Erythroblast (primary cell): ENCODE measurements around the gene ARHGAP42.
"Not testable (repeated sequence)": the region's sequence is repeated elsewhere in the genome, so short reads cannot be mapped to it uniquely, and the experiment has no call there.

Experiments used
- DNase-seq, 2 experiments: peaks; one replicate each; lab custom pipeline; 2025; lab: John Stamatoyannopoulos, UW
- GATA1 ChIP-seq: IDR thresholded peaks from 2 replicates; pipeline ENCODE4 v1.6.1; 2011; ENCODE audit warnings: low read depth, mild to moderate bottlenecking, control low read depth, low read length, moderate library complexity
- POLR2A ChIP-seq: IDR thresholded peaks from 2 replicates; pipeline ENCODE4 v1.6.1; 2011; ENCODE audit warnings: mild to moderate bottlenecking, low read length

ARHGAP42 gene

DNA sequence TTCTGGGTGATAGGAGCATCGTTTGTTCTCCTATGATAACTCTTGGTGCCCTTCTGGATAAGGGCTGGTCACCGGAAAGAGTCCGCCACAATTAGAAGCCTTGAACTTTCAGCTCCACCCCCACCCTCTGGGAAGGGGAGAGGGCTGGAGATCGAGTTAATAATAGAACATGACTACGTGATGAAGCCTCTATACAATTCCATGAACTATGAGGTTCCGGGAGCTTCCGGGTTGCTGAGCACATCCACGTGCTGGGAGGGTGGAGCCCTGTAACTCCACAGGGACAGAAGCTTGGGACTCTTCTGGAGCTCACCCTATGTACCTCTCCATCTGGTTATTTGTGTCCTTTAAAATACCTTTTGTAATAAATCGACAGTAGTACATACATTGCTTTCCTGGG is 40.3 kb downstream of the ARHGAP42 start:
- DNase-seq = no peak
- TF ChIP-seq GATA1 = no peak
- TF ChIP-seq POLR2A = no peak

DNA sequence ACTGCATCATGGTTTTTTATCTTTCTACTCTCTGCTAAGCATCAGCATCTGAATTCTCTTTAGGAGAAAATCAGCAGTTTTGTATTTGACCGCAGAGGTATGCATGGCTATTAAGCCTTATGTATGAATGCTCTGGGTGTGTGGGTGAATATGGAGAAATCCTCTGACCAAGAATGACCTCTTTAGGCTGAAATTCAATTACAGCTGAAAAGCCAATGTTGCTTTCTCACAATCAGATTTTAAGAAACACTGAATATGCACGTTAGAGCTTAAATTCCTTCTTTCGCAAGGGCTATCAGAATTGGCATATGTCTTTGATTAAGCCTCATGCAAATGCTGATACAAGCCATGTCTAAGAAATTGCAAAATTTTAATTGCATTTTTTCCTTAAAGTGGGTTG is 43.2 kb downstream of the ARHGAP42 start:
- no peak for TF ChIP-seq GATA1
- no peak for DNase-seq

DNA sequence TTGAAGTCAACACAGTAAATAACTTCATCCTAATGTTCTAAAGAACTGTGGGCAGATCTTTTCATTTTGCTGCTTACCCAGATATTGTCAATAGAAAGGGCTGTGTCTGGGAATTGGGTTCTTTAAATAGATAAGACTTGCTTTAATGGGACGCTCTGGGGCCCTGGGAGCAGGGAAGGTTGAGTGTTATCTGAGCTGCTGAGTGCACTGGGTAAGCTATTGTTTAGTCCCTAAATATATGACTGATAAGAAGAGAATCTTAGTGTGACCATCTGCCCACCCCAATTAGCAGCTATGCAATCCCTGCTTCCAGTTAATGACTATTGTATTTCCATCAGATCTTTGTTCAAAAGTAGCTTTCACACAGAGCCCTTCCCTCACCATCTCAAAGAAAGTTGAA is 44.4 kb downstream of the ARHGAP42 start:
- no peak for DNase-seq
- no peak for TF ChIP-seq POLR2A
- no peak for TF ChIP-seq GATA1

DNA sequence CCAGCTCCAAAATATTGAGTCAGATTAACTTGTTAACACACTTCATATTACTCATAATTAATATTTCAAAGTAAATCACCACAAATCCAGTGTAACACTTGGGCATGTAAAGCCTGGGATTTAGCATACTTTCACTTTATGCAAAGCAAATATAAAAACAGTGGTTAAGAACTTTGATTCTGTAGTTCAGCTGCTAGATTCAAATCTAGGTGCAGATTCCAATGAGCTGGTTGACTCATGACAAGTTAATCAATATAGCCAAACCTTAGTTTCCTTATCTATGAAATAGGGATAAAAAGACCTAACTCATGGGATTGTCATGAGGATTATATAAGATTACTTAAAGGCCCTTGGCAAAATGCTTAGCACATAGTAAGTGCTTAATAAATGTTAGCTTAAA is 45.9 kb downstream of the ARHGAP42 start:
- TF ChIP-seq GATA1 (no peak), POLR2A (no peak)
- no peak for DNase-seq

DNA sequence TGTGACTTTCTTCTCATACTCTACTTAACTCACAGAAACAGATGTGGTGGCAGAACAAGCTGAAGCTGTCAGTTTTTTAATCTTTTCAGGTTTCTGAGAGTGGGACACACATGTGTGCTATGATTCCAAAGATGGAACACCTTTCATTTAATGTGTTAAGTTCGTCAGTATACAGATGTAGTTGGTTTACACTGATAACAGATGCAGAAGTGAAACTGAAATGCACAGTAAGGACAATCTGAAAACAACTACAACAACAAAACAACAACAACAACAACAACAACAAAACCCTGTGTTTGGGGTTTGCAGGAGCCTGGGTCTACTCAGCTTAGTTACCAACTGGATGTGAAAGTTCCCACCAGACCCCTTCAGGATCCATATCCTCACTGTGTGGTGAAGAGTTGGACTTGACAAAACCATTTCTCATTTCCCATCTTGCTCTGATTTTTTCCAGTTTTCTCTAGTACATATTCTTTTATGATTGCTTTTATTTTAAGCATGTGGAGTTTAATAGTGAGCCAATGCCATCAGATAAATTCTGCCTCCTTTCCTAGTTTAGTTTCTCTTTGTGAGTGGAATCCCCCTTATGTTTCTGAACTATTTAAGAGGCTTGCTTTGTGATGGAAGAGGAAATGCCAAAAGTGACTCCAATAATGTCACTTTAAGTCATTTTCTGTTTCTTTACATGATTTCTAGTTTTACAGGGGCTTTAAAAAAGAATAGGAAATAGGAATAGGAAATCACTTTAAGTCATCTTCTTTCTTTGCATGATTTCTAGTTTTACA is 47.8 kb downstream of the ARHGAP42 start:
- TF ChIP-seq GATA1 (no peak), POLR2A (no peak)
- no peak for DNase-seq

DNA sequence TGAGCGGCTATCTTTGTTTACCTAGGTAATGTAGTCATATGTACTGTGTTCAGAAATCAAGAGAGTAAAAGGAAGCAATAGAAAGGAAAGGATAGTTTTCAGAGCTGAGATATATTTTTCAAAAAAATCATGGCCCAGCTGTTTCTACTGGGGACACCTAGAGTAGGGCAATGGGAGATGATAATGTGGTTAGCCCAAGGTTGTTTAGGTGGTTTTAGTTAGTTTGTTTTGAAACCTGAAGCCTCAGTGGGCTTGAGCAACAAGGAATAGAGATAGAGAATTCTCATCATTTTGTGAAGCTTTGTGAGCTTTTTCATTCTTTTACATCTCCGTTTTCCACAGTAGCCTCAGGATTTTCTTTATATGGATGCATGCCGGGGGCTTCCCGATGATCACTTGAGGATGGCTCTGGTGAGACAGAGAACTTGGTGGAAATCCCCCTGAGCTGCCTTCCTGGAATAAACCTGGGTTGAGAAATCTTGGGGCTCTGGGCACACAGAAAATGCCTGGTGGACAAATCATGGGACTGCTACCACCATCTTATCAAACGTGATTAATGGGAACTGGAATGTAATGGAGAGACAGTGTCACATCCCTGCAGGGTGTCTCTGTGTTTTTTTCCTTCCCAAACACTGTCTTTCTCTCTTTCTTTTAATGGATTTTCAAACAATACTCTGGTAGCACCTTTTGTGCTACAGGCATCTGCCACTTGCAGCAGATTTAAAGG is 49.0 kb downstream of the ARHGAP42 start:
- TF ChIP-seq GATA1 (no peak), POLR2A (no peak)
- no peak for DNase-seq

DNA sequence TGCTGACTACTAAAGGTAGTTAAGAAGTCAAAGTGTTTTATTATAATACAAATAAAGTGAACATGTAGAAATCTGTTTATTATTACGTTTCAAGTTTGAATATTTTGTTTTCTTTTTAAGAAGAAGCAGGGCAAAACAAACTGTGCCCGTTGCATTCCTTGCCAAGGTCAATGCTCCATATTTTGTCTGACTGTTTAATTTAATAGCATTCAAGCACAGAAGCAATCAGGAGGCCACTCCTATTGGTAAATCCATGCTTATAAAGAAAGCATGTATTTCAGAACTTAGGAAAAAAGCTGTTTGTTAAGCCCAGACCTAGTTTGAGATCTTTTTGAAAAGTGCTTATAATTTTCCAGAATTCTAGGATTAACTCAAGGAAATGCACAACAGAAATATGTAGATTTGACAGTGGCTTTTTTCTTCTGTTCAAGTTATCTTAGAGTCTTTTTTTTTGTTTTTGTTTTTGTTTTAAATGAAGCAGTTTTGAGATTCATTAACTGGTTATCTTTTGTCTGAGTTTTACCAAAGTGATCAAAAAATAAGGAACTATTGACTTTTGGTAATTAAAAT is 51.7 kb downstream of the ARHGAP42 start:
- no peak for DNase-seq
- TF ChIP-seq POLR2A (no peak), GATA1 (no peak)

DNA sequence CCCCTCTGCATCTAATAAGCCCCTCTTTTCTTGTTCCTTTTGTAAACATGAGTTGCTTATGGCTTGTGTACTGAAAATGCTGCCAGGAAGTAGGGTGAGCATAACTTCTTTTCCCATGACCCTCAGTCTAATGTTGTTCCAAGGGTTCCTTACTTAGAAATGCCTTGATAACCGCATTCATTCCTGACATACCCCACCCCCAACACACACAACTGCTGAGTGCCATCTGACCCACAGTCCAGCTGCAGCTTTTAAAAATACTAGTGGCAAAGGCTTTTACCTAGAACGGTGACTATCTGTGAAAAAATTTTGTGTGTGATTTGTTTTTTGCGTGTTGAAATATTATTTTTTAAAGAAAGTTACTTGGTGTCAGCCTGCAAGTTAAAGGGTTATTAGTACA is 52.6 kb downstream of the ARHGAP42 start:
- DNase-seq = no peak
- TF ChIP-seq POLR2A = no peak

DNA sequence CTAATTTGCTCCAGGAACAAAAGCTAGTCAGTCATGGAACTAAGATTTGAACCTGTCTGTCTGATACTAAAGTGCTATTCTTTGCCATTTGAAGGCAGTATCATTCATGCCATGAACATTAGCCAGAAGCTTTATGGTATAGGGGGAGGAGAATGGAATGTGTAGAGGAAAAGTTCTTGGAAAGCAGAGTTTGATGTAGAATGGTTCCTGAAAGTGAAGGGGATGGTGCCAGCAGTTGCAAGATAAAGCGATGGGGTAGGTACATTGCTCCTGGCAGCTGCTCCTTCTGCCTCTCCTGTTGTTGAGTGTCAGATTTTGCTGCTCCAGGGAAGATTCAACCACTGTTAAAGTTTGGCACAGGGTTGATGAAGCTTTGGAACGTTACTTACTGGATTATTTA is 53.4 kb downstream of the ARHGAP42 start:
- no peak for DNase-seq
- TF ChIP-seq POLR2A (no peak), GATA1 (no peak)

DNA sequence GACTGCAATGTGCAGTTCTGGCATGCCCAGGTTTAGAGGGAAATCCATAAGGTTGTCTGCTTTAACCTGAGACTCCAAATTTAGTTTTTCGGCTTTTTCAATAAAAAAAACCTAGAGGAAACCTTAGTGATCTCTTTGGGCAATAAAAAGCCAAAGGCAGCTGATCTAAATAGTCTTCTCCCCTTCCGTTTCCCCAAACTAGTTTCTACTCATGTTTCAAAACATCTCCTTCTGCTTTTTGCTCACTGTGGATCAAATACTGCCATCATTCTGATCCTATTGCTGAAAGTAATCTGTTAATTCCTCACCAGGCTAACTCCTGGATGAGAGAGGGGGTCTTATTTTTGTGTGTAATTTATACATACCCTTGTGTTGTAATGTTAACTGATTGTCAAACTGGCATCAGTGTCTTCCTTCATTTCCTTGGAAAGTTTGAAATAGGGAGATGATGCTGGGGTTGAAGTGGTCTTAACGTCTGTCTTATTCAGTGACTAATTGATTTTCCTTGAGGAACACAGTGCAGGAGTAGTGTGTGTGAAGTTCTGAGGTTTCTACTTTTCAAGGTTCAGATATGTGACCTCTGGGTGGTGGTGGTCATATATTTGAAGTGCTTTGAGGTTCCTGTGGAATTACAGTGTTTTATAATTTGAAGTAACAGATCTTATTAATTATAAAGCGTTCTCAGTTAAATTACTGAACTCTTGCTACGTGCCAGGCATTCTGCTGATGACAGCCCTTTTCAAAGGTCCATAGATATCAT is 55.0 kb downstream of the ARHGAP42 start:
- no peak for TF ChIP-seq GATA1
- no peak for TF ChIP-seq POLR2A
- DNase-seq = no peak

DNA sequence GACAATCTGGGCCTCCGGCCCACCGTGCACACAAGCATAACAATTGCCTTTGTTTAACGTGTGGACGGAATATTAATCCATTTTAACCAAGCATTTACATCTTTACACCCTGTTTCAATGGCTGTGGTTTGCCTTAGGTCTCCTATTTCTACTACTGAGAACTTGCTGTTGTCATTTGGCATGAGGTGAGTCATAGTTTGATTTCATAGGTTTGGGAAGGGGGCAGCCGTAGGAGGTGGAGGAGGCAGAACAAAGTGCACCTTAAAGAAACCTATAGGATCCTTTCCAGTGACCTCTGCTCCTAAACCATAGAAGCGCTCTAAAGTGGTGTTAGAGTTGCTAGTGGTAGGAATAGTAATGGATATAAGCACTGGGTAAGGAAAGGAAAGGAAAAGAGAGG is 59.4 kb downstream of the ARHGAP42 start:
- TF ChIP-seq POLR2A (no peak), GATA1 (no peak)
- DNase-seq = no peak

DNA sequence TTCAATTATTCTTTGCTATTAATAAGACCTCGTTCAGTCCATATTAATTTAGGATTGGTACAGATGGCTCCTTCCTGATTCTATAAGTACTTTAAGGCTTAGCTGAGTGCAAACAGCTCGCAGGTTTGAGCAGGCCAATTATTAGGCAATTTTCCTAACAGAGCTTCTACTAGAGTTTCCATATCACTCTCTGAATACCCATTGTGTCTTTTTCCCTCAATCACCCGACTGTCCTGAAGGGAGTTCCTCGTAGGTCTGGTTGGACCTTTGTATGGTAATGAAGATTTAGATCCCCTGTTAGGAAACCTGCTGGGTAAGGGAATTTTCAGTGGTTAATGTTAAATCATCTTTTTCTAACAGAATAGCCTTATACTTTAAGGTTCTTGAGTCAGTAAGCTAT is 61.1 kb downstream of the ARHGAP42 start:
- TF ChIP-seq GATA1 = no peak
- TF ChIP-seq POLR2A = no peak
- no peak for DNase-seq

DNA sequence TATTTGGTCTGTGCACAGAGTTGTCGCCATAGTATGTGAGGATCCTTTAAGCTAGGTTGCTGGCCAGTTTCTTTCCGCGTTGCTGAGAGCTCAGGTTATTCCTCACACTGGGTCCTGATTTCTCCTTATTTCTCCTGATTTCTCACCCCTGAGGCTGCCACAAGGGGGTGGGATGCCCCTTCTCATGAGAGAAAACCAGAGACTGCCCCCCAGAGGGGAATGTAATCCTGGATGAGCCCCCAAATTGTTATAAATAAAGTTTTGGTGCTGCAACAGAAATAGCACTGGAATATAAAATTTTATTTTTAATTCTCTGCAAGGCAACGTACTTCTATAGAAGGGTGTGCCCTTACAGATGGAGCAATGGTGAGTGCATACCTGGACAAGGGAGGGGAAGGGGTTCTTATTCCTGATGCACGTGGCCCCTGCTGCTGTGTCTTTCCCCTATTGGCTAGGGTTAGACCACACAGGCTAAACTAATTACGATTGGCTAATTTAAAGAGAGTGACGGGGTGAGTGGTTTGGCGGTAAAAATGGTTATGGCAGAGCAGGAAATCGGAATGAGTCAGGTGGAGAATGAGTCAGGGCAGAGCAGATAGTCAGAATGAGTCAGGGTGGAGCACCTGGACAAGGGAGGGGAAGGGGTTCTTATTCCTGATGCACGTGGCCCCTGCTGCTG is 62.9 kb downstream of the ARHGAP42 start:
- not testable (repeated sequence) for DNase-seq

DNA sequence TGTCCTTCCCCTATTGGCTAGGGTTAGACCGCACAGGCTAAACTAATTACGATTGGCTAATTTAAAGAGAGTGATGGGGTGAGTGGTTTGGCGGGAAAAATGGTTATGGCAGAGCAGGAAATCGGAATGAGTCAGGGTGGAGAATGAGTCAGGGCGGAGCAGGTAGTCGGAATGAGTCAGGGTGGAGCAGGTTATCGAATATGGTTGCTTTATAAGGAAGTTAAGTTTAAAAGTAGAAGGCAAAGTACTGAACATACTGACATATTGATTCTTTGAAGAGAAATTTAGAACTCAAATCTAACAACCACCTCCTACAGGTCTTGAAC is 63.4 kb downstream of the ARHGAP42 start:
- not testable (repeated sequence) for DNase-seq
